GM21786 (cell line): ENCODE results near the gene PDGFC.

ENCODE experiments used
- ATAC-seq: cut with Tn5 transposase; IDR thresholded peaks from one replicate; pipeline ENCODE4 v1.9.1; 2021; ENCODE audit not compliant: unreplicated experiment

Gene PDGFC

GRCh38 chr4:156975686-156976085 is 4.1 kb upstream of the PDGFC start:
- ATAC-seq: no peak

GRCh38 chr4:156974264-156974663 is 2.7 kb upstream of the PDGFC start:
- no peak for ATAC-seq

GRCh38 chr4:156972379-156973015 is 898 bp upstream of the PDGFC start:
- no peak for ATAC-seq

- no peak for ATAC-seq
Observed at GRCh38 chr4:156971165-156971675, 379 bp downstream of the PDGFC start.

GRCh38 chr4:156970501-156971164 is 966 bp downstream of the PDGFC start:
- no peak for ATAC-seq

GRCh38 chr4:156969911-156970310 is 1.7 kb downstream of the PDGFC start:
- no peak for ATAC-seq

- no peak for ATAC-seq
Observed at GRCh38 chr4:156969101-156969500, 2.5 kb downstream of the PDGFC start.

- ATAC-seq: peak; percentile 60
Observed at GRCh38 chr4:156968479-156968984, 3.1 kb downstream of the PDGFC start.

GRCh38 chr4:156966836-156967235 is 4.8 kb downstream of the PDGFC start:
- ATAC-seq: no peak

- no peak for ATAC-seq
Observed at GRCh38 chr4:156963419-156963818, 8.2 kb downstream of the PDGFC start.

GRCh38 chr4:156962528-156962974 is 9.0 kb downstream of the PDGFC start:
- no peak for ATAC-seq

GRCh38 chr4:156962058-156962358 is 9.6 kb downstream of the PDGFC start:
- no peak for ATAC-seq

GRCh38 chr4:156961196-156962057 is 10.2 kb downstream of the PDGFC start:
- no peak for ATAC-seq

- ATAC-seq: no peak
Observed at GRCh38 chr4:156959298-156959702, 12.3 kb downstream of the PDGFC start.

GRCh38 chr4:156958276-156959074 is 13.1 kb downstream of the PDGFC start:
- no peak for ATAC-seq

- ATAC-seq: no peak
Observed at GRCh38 chr4:156957556-156957955, 14.0 kb downstream of the PDGFC start.

- ATAC-seq: no peak
Observed at GRCh38 chr4:156956826-156957368, 14.7 kb downstream of the PDGFC start.

- no peak for ATAC-seq
Observed at GRCh38 chr4:156956359-156956758, 15.2 kb downstream of the PDGFC start.

GRCh38 chr4:156954587-156954986 is 17.0 kb downstream of the PDGFC start:
- ATAC-seq: no peak

- no peak for ATAC-seq
Observed at GRCh38 chr4:156953951-156954350, 17.6 kb downstream of the PDGFC start.
